Neural cell (in vitro differentiated cells): ENCODE measurements around the gene ITGA5. TPM values are rescaled to one million over a fixed set of nuclear protein-coding genes. Genes with fewer than 3 reads are reported as not detected.
A peak's percentile ranks its signal among the peaks of the same experiment; 100 is the strongest.

Source experiments
- H2AFZ ChIP-seq: fragments of 200-600, 300-800 bp; sonication (generic), shearing (Covaris generic); 2 replicates; pipeline ENCODE4 v1.6.0; 2014; ENCODE audit warnings: low read depth, mild to moderate bottlenecking, antibody characterized with exemption, low read length, moderate library complexity
- H3F3A ChIP-seq: fragments of 200-600 bp; shearing (Covaris generic); 2 replicates; pipeline ENCODE4 v1.6.1; 2016; ENCODE audit warnings: mild to moderate bottlenecking, moderate library complexity, mixed read lengths, antibody characterized with exemption, low read length; ENCODE audit not compliant: insufficient read depth, poor library complexity, severe bottlenecking
- H3K27ac ChIP-seq: fragments of 200-600, 300-800 bp; sonication (generic), shearing (Covaris generic); 2 replicates; pipeline ENCODE4 v1.5.1; 2014; ENCODE audit warnings: mild to moderate bottlenecking, low read length, moderate library complexity
- H3K27me3 ChIP-seq: fragments of 300-800, 200-600 bp; sonication (generic), shearing (Covaris generic); 2 replicates; pipeline ENCODE4 v1.6.0; 2014; ENCODE audit warnings: mild to moderate bottlenecking, low read depth, low read length, moderate library complexity; ENCODE audit not compliant: insufficient read depth
- H3K36me3 ChIP-seq: fragments of 300-800, 200-600 bp; sonication (generic), shearing (Covaris generic); 2 replicates; pipeline ENCODE4 v1.5.1; 2014; ENCODE audit warnings: mild to moderate bottlenecking, antibody characterized with exemption, low read length, moderate library complexity; ENCODE audit not compliant: insufficient read depth
- H3K4me2 ChIP-seq: fragments of 300-800, 200-600 bp; sonication (generic), shearing (Covaris generic); 2 replicates; pipeline ENCODE4 v1.6.0; 2014; ENCODE audit warnings: mild to moderate bottlenecking, low read length
- H3K4me3 ChIP-seq: fragments of 300-800, 200-600 bp; sonication (generic), shearing (Covaris generic); 2 replicates; pipeline ENCODE4 v1.5.1; 2014; ENCODE audit warnings: mild to moderate bottlenecking, low read length, moderate library complexity
- H3K79me2 ChIP-seq: fragments of 200-600 bp; shearing (Covaris generic); replicated peaks from 2 replicates; pipeline ENCODE4 v1.6.0; 2014; ENCODE audit warnings: mild to moderate bottlenecking, low read length, moderate library complexity; ENCODE audit not compliant: insufficient read depth
- H3K9ac ChIP-seq: fragments of 300-800, 200-600 bp; sonication (generic), shearing (Covaris generic); 2 replicates; pipeline ENCODE4 v1.6.1; 2016; ENCODE audit warnings: mild to moderate bottlenecking, low read length, mixed read lengths
- H3K9me2 ChIP-seq: fragments of 200-600 bp; shearing (Covaris generic); 2 replicates; pipeline ENCODE4 v1.6.1; 2016; ENCODE audit warnings: mild to moderate bottlenecking, low read length, mixed read lengths; ENCODE audit not compliant: insufficient read depth
- H3K9me3 ChIP-seq: fragments of 200-600, 300-800 bp; sonication (generic), shearing (Covaris generic); 2 replicates; pipeline ENCODE4 v1.6.1; 2016; ENCODE audit warnings: mild to moderate bottlenecking, mixed run types, low read length, moderate library complexity, mixed read lengths
- H4K20me1 ChIP-seq: fragments of 200-600 bp; shearing (Covaris generic); 2 replicates; pipeline ENCODE4 v1.6.1; 2016; ENCODE audit warnings: mild to moderate bottlenecking, mixed run types; ENCODE audit not compliant: insufficient read depth
- EP300 ChIP-seq: fragments of 450-650 bp; conservative IDR thresholded peaks from 2 replicates; pipeline ENCODE4 v1.6.1; 2014; ENCODE audit warnings: antibody characterized with exemption, mild to moderate bottlenecking, moderate library complexity; ENCODE audit not compliant: poor library complexity, severe bottlenecking
- EZH2 ChIP-seq: fragments of 200-600, 300-800 bp; shearing (Covaris generic), sonication (generic); IDR thresholded peaks from 2 replicates; pipeline ENCODE4 v1.6.1; 2014; ENCODE audit warnings: antibody characterized with exemption, low read length, borderline replicate concordance, mild to moderate bottlenecking; ENCODE audit not compliant: insufficient read depth, poor library complexity, severe bottlenecking
- MXI1 ChIP-seq: fragments of 450-650 bp; conservative IDR thresholded peaks from 2 replicates; pipeline ENCODE4 v1.6.1; 2014; ENCODE audit warnings: antibody characterized with exemption, mild to moderate bottlenecking; ENCODE audit not compliant: poor library complexity, severe bottlenecking
- POLR2AphosphoS5 ChIP-seq: IDR thresholded peaks from 2 replicates; pipeline ENCODE4 v1.6.1; 2012
- RAD21 ChIP-seq: fragments of 450-650 bp; conservative IDR thresholded peaks from 2 replicates; pipeline ENCODE4 v1.6.1; 2014; ENCODE audit warnings: antibody characterized with exemption, mild to moderate bottlenecking, moderate library complexity
- SMC3 ChIP-seq: fragments of 450-650 bp; conservative IDR thresholded peaks from 2 replicates; pipeline ENCODE4 v1.6.1; 2014; ENCODE audit warnings: antibody characterized with exemption, mild to moderate bottlenecking, moderate library complexity; ENCODE audit not compliant: poor library complexity
- TAF1 ChIP-seq: IDR thresholded peaks from 2 replicates; pipeline ENCODE4 v1.6.1; 2012; ENCODE audit warnings: low read depth
- polyA plus RNA-seq: library from polyadenylated mRNA; depleted of rRNA; stranded (reverse); fragments of >200 nt; gene quantifications from 2 replicates; pipeline ENCODE4 v1.2.3, GENCODE V29; 2014
- TF ChIP-seq, protein P1 (sequence below): IDR thresholded peaks from 2 replicates; pipeline ENCODE4 v1.6.1; 2012; ENCODE audit warnings: borderline replicate concordance
- TF ChIP-seq, protein P2 (sequence below): fragments of 450-650 bp; IDR thresholded peaks from 2 replicates; pipeline ENCODE4 v1.5.1; 2014; ENCODE audit warnings: antibody characterized with exemption, mild to moderate bottlenecking, moderate library complexity; ENCODE audit not compliant: poor library complexity, severe bottlenecking

ITGA5 gene
- polyA plus RNA-seq, 1 donor from 2014 or later, result not detected

DNA sequence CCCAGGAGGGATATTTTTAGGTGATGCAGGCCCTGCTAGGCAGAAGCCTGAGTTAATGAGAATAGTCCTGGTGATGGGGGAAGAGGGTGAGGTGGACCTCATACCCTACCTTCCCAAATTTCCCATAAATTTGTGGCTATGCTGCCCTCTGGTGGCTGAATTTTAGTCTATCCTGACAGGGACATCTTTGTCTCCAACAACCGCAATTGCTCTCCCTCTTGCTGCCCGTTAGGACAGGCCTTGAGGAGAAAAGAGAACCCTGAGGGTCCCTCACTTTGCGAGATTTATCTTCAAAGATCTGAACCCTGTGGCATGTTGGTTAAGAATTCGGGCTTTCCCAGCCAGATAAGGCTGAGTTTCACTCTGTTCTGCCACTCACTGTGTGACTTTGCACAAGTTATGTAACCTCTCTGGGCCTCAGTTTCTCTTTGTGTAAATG is 24.8 kb downstream of the ITGA5 start:
- H3K36me3 ChIP-seq, result no peaks in the 10 kb centered on the region
- peak; percentile 28 for TF ChIP-seq SMC3
- TF ChIP-seq, protein P1, sequence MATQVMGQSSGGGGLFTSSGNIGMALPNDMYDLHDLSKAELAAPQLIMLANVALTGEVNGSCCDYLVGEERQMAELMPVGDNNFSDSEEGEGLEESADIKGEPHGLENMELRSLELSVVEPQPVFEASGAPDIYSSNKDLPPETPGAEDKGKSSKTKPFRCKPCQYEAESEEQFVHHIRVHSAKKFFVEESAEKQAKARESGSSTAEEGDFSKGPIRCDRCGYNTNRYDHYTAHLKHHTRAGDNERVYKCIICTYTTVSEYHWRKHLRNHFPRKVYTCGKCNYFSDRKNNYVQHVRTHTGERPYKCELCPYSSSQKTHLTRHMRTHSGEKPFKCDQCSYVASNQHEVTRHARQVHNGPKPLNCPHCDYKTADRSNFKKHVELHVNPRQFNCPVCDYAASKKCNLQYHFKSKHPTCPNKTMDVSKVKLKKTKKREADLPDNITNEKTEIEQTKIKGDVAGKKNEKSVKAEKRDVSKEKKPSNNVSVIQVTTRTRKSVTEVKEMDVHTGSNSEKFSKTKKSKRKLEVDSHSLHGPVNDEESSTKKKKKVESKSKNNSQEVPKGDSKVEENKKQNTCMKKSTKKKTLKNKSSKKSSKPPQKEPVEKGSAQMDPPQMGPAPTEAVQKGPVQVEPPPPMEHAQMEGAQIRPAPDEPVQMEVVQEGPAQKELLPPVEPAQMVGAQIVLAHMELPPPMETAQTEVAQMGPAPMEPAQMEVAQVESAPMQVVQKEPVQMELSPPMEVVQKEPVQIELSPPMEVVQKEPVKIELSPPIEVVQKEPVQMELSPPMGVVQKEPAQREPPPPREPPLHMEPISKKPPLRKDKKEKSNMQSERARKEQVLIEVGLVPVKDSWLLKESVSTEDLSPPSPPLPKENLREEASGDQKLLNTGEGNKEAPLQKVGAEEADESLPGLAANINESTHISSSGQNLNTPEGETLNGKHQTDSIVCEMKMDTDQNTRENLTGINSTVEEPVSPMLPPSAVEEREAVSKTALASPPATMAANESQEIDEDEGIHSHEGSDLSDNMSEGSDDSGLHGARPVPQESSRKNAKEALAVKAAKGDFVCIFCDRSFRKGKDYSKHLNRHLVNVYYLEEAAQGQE, result no peak
- no peak for TF ChIP-seq POLR2AphosphoS5
- no peak for TF ChIP-seq TAF1
- TF ChIP-seq MXI1, result no peak
- TF ChIP-seq EZH2, result no peak
- TF ChIP-seq, protein P2, sequence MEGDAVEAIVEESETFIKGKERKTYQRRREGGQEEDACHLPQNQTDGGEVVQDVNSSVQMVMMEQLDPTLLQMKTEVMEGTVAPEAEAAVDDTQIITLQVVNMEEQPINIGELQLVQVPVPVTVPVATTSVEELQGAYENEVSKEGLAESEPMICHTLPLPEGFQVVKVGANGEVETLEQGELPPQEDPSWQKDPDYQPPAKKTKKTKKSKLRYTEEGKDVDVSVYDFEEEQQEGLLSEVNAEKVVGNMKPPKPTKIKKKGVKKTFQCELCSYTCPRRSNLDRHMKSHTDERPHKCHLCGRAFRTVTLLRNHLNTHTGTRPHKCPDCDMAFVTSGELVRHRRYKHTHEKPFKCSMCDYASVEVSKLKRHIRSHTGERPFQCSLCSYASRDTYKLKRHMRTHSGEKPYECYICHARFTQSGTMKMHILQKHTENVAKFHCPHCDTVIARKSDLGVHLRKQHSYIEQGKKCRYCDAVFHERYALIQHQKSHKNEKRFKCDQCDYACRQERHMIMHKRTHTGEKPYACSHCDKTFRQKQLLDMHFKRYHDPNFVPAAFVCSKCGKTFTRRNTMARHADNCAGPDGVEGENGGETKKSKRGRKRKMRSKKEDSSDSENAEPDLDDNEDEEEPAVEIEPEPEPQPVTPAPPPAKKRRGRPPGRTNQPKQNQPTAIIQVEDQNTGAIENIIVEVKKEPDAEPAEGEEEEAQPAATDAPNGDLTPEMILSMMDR, result peak; percentile 62
- TF ChIP-seq RAD21, result no peak
- no peak for TF ChIP-seq EP300
- no peak overlapping the region for H2AFZ ChIP-seq
- no peak overlapping the region for H3K4me3 ChIP-seq
- H3K79me2 ChIP-seq, result no peaks in the 10 kb centered on the region
- H3K9ac ChIP-seq, result no peak overlapping the region
- no peaks in the 10 kb centered on the region for H3K9me2 ChIP-seq
- H3K27me3 ChIP-seq, result no peaks in the 10 kb centered on the region
- no peaks in the 10 kb centered on the region for H3F3A ChIP-seq
- H3K27ac ChIP-seq, result no peak overlapping the region
- no peaks in the 10 kb centered on the region for H3K9me3 ChIP-seq
- no peak overlapping the region for H3K4me2 ChIP-seq
- H4K20me1 ChIP-seq, result no peaks in the 10 kb centered on the region

DNA sequence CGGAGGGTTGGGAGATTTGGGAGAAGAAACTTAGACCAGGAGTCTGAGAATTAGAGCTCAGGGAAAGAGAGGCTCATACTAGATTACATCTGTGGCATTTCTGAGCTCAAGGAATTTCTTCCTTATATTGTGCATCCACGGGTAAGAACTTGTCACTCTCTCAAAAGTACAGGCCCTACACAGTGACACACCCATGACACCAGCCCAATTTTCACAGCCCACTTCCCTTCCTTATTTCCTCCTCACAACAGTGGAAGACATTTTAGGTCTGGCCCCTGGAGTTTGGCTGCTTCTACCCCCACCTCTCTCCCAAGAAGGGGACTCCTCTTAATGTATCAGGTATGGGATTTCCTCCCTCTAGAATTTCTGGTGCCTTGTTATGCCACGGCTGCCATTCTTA is 25.3 kb downstream of the ITGA5 start:
- Histone ChIP-seq H3F3A (no peaks in the 10 kb centered on the region), H3K4me3 (no peak overlapping the region), H2AFZ (no peak overlapping the region), H4K20me1 (no peaks in the 10 kb centered on the region), H3K9ac (no peak overlapping the region), H3K27ac (no peak overlapping the region), H3K9me3 (no peaks in the 10 kb centered on the region), H3K4me2 (no peak overlapping the region), H3K79me2 (no peaks in the 10 kb centered on the region), H3K9me2 (no peaks in the 10 kb centered on the region), H3K27me3 (no peaks in the 10 kb centered on the region), H3K36me3 (no peaks in the 10 kb centered on the region)
- no peak for TF ChIP-seq TAF1
- TF ChIP-seq EZH2, result no peak
- no peak for TF ChIP-seq RAD21
- TF ChIP-seq POLR2AphosphoS5, result no peak
- no peak for TF ChIP-seq EP300
- TF ChIP-seq, protein P2, result no peak
- TF ChIP-seq MXI1, result no peak
- TF ChIP-seq SMC3, result no peak
- TF ChIP-seq, protein P1, result no peak
